AG09309 (cell line): ENCODE data around the gene G6PC2.

Source experiments
- DNase-seq: peaks from one replicate; pipeline ENCODE4 v3.0.0-alpha.2; 2010; ENCODE audit warnings: low read depth
- H3K4me3 ChIP-seq: 2 replicates; pipeline ENCODE4 v1.5.1; 2011; ENCODE audit warnings: mild to moderate bottlenecking, low read depth, low read length, moderate library complexity; ENCODE audit not compliant: control insufficient read depth
- TF ChIP-seq, protein P1 (sequence below): IDR thresholded peaks from 2 replicates; pipeline ENCODE4 v1.5.1; 2011; ENCODE audit warnings: mild to moderate bottlenecking, low read depth, low read length, inconsistent platforms; ENCODE audit not compliant: insufficient read depth, control insufficient read depth; ENCODE audit errors: missing control alignments

G6PC2 gene

DNA sequence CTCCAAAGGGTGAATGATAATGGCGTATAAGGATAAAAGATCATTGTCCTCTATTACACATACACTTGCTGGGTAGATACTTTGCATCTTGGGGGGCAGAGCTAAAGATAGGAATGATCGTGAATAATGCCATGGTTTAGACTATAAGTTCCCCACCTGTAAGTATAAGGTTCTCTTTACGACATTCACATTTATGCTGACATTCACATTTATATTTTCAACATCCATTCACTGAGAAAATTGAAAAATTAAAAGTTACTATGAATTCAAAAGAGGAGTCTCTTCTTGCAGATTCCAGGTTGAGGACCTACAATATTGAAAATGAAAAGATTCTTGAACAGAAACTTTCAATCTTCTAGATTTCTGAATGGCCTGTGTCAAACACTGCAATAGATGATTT, 8.8 kb upstream of the G6PC2 start:
- TF ChIP-seq, protein P1, sequence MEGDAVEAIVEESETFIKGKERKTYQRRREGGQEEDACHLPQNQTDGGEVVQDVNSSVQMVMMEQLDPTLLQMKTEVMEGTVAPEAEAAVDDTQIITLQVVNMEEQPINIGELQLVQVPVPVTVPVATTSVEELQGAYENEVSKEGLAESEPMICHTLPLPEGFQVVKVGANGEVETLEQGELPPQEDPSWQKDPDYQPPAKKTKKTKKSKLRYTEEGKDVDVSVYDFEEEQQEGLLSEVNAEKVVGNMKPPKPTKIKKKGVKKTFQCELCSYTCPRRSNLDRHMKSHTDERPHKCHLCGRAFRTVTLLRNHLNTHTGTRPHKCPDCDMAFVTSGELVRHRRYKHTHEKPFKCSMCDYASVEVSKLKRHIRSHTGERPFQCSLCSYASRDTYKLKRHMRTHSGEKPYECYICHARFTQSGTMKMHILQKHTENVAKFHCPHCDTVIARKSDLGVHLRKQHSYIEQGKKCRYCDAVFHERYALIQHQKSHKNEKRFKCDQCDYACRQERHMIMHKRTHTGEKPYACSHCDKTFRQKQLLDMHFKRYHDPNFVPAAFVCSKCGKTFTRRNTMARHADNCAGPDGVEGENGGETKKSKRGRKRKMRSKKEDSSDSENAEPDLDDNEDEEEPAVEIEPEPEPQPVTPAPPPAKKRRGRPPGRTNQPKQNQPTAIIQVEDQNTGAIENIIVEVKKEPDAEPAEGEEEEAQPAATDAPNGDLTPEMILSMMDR = no peak
- DNase-seq = no peak
- no peak overlapping the region for H3K4me3 ChIP-seq

DNA sequence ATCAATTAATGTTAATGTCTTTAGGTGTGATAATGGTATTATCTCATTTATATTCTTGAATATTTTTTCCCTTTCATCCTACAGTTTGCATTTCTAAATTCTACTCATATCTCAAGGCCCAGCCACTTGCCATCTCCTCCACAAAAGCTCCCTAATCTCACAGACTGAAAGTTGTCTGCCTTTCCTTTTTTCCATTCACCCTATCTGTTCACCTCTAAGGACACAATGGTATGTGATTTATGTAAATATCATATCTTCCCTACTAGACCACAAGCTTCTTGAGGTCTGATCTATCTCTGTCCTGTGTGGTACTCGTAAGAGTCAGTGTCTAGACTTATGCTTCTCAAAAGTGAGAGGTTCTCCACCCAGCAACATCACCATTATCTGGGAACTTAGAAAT, 7.0 kb upstream of the G6PC2 start:
- TF ChIP-seq, protein P1 = no peak
- DNase-seq = no peak
- H3K4me3 ChIP-seq = no peak overlapping the region

DNA sequence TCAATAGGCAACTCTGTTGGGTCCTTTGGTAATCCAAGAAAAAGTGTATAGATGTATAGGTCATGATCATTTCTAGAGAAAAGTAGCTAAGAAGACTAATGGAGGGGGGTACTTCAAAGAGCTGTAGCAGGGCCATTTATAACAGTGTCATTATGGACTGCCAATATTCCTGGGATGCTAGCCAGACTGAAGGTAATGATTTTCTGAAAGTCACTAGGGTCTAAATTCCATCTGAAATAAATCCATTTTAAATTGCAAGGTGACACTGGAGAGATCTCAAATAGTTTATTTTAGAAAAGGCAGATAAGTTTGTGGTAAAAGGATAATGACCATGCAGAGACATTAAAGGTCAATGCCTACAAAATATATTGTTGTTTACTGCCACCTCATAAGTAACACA, 6.4 kb upstream of the G6PC2 start:
- TF ChIP-seq, protein P1 = no peak
- no peak overlapping the region for H3K4me3 ChIP-seq
- DNase-seq = no peak

DNA sequence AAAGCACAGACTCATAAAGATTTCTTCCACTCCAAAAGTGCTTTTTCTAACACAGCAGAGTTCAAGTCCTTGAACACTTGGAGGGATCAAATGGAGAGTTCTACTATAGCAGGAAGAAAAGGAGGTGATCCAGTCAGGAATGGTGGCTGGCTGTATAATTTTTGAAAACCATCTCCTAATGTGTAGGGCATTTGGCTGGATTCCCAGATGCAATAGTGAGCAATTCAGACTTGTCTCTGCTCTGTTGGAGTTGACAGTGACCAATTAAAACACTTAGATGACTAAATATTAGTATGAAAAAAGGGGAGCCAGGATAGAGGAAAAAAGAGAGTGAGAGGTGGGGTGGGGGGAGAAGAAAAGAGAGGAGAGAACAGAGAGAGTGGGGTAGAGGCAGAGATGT, 5.3 kb upstream of the G6PC2 start:
- H3K4me3 ChIP-seq = no peak overlapping the region
- TF ChIP-seq, protein P1 = no peak

DNA sequence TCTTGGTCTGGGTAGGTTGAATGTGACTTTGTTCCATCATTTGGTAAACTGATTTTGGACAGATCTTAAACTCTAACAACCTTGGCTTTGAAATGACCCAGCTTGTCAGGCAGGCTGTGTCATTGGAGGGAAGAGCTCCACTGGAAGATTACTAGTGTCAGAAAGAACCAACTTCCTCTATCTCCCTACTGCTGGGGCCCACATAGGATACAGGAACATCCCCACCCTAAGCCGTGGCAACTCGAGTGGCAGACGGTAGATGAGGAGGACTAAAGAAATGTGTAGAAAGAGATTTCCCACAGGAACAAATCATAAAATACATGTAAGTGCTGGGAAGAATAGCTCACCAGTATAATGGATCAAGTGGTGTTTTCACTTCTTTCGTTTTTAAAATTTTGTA, 4.3 kb upstream of the G6PC2 start:
- TF ChIP-seq, protein P1 = no peak
- H3K4me3 ChIP-seq = no peak overlapping the region
- DNase-seq = no peak

More for the DNA sequence above, 5.3 kb upstream of the G6PC2 start:
- DNase-seq = no peak

DNA sequence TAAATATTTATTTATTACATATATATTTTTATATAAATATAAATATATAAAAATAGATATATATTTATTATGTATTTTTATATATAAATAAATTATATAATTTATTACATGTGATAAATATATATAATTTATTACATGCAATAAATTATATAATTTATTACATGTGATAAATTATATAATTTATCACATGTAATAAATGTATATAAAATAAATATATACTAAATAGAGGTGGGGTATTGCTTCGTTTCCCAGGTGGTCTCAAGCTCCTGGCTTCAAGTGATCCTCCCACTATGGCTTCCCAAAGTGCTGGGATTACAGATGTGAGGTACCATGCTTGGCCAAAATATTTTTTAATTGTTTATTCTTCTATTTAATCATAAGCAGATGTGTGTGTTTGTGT, 3.6 kb upstream of the G6PC2 start:
- no peak for DNase-seq
- no peak overlapping the region for H3K4me3 ChIP-seq
- TF ChIP-seq, protein P1 = no peak

DNA sequence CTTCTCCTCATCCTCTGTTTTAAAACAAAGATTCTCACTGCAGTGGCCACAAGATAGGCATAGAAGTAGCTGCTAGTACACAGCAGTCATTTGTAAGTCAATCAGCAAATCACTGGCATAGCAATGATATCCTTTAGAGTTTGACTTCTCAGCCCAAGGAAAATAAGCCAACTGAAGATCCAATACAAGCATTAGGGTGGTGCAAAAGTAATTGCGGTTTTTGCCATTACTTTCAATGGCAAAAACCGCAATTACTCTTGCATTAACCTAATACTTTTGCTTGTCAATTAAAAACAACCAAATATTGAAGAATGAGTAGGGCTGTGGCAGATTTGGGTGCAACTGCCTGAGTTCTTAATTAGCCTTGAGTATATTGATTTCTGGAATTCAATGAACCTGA, 2.8 kb downstream of the G6PC2 start:
- no peak overlapping the region for H3K4me3 ChIP-seq
- TF ChIP-seq, protein P1 = no peak
- DNase-seq = no peak
